ENCODE data around the gene C5orf63. TPM values are rescaled to one million over a fixed set of nuclear protein-coding genes. Genes with fewer than 3 reads are reported as not detected.

The C5orf63 gene
- total and polyA plus RNA-seq, 2 of the 13 experiments (the other 11 are each of a cell fraction or from before 2014, with no cell fraction given): 7.9 to 8.8 TPM

DNA sequence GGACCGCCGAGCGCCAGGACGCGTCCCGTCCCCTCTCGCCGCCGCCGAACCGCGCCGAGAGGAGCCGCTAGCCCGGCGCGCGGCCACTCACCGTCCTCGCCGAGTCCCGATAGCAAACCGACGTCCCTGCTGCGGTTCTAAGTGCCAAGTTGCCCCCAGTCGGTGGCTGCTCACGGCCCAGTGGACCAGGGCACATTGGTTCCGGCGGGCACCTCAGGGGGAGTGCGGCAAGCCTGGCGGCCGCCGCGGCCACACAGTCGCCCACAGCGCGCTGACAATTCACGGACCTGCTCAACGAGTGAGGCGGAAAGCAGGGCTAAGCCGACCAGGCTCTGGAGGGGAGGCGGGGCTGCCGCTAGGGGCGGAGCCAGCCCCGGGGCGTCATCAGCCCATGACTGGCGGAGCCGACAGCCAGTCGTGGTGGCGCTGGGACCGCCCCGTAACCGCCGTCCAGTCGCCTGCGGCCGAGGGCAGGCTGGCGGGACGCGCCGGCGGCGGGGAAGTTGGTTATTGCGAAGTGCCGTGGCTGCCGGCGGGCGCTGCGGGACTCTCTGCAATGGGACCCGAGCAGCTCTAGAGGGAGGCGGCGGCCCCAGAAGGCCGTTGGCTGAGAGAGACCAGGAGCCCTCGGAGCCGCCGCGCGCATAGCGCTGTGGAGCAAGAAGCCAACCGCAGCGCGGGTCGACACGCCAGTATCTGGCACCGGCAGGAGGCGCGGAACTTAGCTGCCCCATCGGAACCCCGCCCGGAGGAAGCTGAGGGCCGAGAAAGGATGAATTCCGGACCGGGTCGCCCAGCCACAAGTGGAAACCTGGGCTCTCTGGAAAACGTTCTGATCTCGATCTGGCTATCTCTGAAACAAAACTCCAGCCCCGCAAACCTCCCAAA, 42.8 kb downstream of the C5orf63 start, which contains the start of gene MARCHF3 (continued):
- TF ChIP-seq, protein P1, sequence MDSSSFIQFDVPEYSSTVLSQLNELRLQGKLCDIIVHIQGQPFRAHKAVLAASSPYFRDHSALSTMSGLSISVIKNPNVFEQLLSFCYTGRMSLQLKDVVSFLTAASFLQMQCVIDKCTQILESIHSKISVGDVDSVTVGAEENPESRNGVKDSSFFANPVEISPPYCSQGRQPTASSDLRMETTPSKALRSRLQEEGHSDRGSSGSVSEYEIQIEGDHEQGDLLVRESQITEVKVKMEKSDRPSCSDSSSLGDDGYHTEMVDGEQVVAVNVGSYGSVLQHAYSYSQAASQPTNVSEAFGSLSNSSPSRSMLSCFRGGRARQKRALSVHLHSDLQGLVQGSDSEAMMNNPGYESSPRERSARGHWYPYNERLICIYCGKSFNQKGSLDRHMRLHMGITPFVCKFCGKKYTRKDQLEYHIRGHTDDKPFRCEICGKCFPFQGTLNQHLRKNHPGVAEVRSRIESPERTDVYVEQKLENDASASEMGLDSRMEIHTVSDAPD (CRISPR knock-in tag; IDR thresholded peaks at IDR 0.05): 0 out of 2 replicates have a peak, but pooled peaks have one; percentile 67
- TF ChIP-seq ZBTB1 (CRISPR knock-in tag; IDR thresholded peaks at IDR 0.05; ENCODE audit: borderline replicate concordance): no peak
- TF ChIP-seq, protein P2, sequence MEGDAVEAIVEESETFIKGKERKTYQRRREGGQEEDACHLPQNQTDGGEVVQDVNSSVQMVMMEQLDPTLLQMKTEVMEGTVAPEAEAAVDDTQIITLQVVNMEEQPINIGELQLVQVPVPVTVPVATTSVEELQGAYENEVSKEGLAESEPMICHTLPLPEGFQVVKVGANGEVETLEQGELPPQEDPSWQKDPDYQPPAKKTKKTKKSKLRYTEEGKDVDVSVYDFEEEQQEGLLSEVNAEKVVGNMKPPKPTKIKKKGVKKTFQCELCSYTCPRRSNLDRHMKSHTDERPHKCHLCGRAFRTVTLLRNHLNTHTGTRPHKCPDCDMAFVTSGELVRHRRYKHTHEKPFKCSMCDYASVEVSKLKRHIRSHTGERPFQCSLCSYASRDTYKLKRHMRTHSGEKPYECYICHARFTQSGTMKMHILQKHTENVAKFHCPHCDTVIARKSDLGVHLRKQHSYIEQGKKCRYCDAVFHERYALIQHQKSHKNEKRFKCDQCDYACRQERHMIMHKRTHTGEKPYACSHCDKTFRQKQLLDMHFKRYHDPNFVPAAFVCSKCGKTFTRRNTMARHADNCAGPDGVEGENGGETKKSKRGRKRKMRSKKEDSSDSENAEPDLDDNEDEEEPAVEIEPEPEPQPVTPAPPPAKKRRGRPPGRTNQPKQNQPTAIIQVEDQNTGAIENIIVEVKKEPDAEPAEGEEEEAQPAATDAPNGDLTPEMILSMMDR (CRISPR knock-in tag; IDR thresholded peaks at IDR 0.05): peak; percentile 46
- TF ChIP-seq ZFP41 (CRISPR knock-in tag; IDR thresholded peaks at IDR 0.05; ENCODE audit: borderline replicate concordance): peak; percentile 72; the same call in 1 of the 2 replicates
- TF ChIP-seq, protein P3, sequence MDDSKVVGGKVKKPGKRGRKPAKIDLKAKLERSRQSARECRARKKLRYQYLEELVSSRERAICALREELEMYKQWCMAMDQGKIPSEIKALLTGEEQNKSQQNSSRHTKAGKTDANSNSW (CRISPR knock-in tag; IDR thresholded peaks at IDR 0.05; ENCODE audit: borderline replicate concordance): peak; percentile 81; the same call in 1 of the 2 replicates
- TF ChIP-seq MTA3 (CRISPR knock-in tag; IDR thresholded peaks at IDR 0.05): no peak
- no peak for TF ChIP-seq ZNF326 (CRISPR knock-in tag; IDR thresholded peaks at IDR 0.05; ENCODE audit: borderline replicate concordance)
- TF ChIP-seq, protein P4, sequence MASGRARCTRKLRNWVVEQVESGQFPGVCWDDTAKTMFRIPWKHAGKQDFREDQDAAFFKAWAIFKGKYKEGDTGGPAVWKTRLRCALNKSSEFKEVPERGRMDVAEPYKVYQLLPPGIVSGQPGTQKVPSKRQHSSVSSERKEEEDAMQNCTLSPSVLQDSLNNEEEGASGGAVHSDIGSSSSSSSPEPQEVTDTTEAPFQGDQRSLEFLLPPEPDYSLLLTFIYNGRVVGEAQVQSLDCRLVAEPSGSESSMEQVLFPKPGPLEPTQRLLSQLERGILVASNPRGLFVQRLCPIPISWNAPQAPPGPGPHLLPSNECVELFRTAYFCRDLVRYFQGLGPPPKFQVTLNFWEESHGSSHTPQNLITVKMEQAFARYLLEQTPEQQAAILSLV (CRISPR knock-in tag; IDR thresholded peaks at IDR 0.05; ENCODE audit: borderline replicate concordance): peak; percentile 36; the same call in 1 of the 2 replicates
- TF ChIP-seq, protein P5, sequence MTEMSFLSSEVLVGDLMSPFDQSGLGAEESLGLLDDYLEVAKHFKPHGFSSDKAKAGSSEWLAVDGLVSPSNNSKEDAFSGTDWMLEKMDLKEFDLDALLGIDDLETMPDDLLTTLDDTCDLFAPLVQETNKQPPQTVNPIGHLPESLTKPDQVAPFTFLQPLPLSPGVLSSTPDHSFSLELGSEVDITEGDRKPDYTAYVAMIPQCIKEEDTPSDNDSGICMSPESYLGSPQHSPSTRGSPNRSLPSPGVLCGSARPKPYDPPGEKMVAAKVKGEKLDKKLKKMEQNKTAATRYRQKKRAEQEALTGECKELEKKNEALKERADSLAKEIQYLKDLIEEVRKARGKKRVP (CRISPR knock-in tag; IDR thresholded peaks at IDR 0.05): peak in 1 of 2 experiments; percentile 79; a peak in 2 of 4 replicates
- TF ChIP-seq, protein P6, sequence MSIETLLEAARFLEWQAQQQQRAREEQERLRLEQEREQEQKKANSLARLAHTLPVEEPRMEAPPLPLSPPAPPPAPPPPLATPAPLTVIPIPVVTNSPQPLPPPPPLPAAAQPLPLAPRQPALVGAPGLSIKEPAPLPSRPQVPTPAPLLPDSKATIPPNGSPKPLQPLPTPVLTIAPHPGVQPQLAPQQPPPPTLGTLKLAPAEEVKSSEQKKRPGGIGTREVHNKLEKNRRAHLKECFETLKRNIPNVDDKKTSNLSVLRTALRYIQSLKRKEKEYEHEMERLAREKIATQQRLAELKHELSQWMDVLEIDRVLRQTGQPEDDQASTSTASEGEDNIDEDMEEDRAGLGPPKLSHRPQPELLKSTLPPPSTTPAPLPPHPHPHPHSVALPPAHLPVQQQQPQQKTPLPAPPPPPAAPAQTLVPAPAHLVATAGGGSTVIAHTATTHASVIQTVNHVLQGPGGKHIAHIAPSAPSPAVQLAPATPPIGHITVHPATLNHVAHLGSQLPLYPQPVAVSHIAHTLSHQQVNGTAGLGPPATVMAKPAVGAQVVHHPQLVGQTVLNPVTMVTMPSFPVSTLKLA (IDR thresholded peaks at IDR 0.05): no peak
- no peak; the same call in none of the 2 replicates for TF ChIP-seq PHF20 (CRISPR knock-in tag; IDR thresholded peaks at IDR 0.05)
- TF ChIP-seq ZNF839 (CRISPR knock-in tag; IDR thresholded peaks at IDR 0.05; ENCODE audit: borderline replicate concordance): no peak
- TF ChIP-seq ZFP82 (CRISPR knock-in tag; IDR thresholded peaks at IDR 0.05; ENCODE audit: borderline replicate concordance): peak; percentile 77
- no peak for TF ChIP-seq RCOR2 (CRISPR knock-in tag; IDR thresholded peaks at IDR 0.05)
- TF ChIP-seq HOXA5 (CRISPR knock-in tag; IDR thresholded peaks at IDR 0.05): peak; percentile 91
- no peak for TF ChIP-seq CBX2 (IDR thresholded peaks at IDR 0.05; ENCODE audit: low read depth, low read length)
- TF ChIP-seq CBX2 (CRISPR knock-in tag; IDR thresholded peaks at IDR 0.05; ENCODE audit: low read depth): no peak
- TF ChIP-seq, protein P7, sequence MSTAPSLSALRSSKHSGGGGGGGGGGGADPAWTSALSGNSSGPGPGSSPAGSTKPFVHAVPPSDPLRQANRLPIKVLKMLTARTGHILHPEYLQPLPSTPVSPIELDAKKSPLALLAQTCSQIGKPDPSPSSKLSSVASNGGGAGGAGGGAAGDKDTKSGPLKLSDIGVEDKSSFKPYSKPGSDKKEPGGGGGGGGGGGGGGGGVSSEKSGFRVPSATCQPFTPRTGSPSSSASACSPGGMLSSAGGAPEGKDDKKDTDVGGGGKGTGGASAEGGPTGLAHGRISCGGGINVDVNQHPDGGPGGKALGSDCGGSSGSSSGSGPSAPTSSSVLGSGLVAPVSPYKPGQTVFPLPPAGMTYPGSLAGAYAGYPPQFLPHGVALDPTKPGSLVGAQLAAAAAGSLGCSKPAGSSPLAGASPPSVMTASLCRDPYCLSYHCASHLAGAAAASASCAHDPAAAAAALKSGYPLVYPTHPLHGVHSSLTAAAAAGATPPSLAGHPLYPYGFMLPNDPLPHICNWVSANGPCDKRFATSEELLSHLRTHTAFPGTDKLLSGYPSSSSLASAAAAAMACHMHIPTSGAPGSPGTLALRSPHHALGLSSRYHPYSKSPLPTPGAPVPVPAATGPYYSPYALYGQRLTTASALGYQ (CRISPR knock-in tag; IDR thresholded peaks at IDR 0.05): peak; percentile 18
- no peak for TF ChIP-seq ZSCAN29 (CRISPR knock-in tag; conservative IDR thresholded peaks at IDR 0.05)
